ENCODE data around the gene LPP.

DNA sequence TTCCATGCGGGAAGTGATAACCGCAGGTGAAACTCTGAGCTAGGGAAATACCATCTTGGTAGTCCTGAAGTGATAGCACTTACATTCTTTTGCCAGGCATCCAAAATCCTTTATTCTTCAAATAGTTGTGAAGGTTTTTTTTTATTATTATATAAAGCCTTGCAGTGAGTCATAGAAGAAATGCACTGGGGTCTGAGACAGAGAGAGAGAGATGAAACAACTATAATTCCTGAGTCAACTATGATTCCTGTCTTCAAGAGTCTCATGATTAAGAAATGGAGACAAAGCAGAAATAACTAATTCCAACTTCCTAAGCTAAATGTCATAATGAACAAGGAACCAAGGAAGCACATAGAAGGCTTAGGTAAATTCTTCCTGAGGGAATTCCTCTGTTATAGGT lies 495.6 kb downstream of the LPP start:
- TF ChIP-seq, protein P1, sequence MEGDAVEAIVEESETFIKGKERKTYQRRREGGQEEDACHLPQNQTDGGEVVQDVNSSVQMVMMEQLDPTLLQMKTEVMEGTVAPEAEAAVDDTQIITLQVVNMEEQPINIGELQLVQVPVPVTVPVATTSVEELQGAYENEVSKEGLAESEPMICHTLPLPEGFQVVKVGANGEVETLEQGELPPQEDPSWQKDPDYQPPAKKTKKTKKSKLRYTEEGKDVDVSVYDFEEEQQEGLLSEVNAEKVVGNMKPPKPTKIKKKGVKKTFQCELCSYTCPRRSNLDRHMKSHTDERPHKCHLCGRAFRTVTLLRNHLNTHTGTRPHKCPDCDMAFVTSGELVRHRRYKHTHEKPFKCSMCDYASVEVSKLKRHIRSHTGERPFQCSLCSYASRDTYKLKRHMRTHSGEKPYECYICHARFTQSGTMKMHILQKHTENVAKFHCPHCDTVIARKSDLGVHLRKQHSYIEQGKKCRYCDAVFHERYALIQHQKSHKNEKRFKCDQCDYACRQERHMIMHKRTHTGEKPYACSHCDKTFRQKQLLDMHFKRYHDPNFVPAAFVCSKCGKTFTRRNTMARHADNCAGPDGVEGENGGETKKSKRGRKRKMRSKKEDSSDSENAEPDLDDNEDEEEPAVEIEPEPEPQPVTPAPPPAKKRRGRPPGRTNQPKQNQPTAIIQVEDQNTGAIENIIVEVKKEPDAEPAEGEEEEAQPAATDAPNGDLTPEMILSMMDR (IDR thresholded peaks at IDR 0.05): no peak
- TF ChIP-seq POLR2A (IDR thresholded peaks at IDR 0.05) (no peak), EP300 (IDR thresholded peaks at IDR 0.05) (no peak)

Data from ovary (tissue), 3 donors.